HG03575 (cell line): ENCODE measurements around the gene FAM174C.

Source experiments
- ATAC-seq: cut with Tn5 transposase; IDR thresholded peaks from one replicate; pipeline ENCODE4 v1.9.1; 2021; ENCODE audit not compliant: unreplicated experiment, insufficient number of reproducible peaks, low FRiP score; ENCODE audit errors: extremely low read depth

Gene FAM174C

GRCh38 chr19:1327125-1327524, 51.8 kb downstream of the FAM174C start:
- no peak for ATAC-seq
